ENCODE results near the gene ERG.

DNA sequence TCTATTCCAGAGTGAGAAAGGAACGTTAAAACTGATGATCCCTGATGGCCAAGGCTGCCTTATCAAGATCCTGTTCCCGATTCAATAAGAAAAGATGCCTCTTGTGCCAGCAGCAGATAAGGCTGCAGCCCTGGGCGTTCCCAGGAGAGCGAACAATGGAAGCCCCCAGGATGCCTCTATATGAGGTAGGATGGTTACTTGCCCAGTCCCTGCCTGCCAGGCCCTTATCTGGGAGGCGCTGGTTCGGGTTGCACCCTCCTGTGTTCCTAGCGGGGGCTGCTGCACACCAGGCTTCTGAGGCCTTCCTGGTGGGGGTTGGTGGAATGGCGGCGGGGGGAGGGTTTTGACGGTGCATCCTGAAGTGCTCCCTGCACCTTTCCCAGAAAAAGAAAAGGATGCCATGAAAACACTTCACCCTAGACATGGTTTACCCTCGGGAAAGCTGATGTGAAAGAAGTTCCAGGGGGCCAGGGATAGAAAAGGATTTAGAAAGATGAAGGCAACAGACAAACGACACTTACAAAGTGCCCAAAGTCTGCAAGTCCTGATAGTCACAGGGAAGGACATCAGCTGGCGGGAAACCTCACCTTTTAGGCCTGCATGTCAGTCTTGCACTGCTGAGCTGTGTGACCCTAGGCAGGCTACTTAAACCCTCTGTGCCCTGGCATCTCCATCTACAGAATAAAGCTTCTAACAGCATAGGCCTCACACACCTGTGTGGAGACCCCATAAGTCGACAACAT, 141.2 kb downstream of the ERG start:
- TF ChIP-seq, protein P1, sequence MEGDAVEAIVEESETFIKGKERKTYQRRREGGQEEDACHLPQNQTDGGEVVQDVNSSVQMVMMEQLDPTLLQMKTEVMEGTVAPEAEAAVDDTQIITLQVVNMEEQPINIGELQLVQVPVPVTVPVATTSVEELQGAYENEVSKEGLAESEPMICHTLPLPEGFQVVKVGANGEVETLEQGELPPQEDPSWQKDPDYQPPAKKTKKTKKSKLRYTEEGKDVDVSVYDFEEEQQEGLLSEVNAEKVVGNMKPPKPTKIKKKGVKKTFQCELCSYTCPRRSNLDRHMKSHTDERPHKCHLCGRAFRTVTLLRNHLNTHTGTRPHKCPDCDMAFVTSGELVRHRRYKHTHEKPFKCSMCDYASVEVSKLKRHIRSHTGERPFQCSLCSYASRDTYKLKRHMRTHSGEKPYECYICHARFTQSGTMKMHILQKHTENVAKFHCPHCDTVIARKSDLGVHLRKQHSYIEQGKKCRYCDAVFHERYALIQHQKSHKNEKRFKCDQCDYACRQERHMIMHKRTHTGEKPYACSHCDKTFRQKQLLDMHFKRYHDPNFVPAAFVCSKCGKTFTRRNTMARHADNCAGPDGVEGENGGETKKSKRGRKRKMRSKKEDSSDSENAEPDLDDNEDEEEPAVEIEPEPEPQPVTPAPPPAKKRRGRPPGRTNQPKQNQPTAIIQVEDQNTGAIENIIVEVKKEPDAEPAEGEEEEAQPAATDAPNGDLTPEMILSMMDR (IDR thresholded peaks at IDR 0.05), result no peak
- TF ChIP-seq POLR2A (IDR thresholded peaks at IDR 0.05; ENCODE audit: low read depth), result no peak
- no peak for TF ChIP-seq POLR2AphosphoS5 (IDR thresholded peaks at IDR 0.05)

Data from esophagus muscularis mucosa (tissue), 3 donors.